ENCODE results near the gene PRDM12. TPM values are rescaled to one million over a fixed set of nuclear protein-coding genes. Genes with fewer than 3 reads are reported as not detected.

The PRDM12 gene
- total and polyA plus RNA-seq, 2 of the 8 experiments (the other 6 are each of a cell fraction or from before 2014, with no cell fraction given), result 0.14 to 0.22 TPM

DNA sequence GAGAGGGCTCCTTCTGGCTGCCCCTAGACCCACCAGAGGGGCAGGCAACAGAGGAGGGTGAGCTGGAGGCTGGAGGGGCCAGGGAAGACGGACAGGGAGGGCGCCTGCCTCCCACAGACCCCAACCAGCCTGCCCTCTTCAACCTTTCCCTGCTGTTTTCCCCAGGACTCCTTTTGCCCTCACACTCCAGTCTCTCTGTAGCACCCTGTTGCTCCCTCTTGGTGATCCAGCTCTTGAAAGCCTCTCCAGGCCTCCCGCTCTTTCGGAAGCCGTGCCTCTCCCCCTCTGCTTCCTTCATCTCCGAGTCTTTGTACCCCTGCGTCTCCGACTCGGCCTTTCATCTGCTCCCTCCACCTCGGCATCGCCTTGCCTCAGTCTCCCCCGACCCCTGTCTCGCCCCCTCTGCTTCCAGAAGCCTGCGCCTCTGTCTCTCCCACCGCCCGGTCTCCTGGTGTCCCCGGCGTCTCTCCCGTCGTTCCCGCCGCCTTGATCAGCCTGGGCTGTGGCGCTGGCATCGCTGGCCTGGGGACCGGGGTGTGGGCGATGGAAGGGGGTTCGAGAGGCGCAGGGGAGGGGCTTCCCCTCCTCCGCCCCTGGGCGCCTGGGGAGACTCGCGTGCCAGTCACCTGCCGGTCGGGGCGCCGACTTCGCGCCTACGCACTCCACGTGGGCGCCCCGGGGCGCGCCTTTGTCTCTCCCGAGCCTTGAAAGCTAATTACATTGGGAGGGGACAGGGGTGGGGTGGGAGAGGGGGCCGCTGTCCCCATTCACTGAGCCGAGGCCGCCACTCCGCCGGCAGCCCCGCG lies 5.3 kb upstream of the PRDM12 start:
- H3K4ac ChIP-seq (replicated peaks; ENCODE audit: insufficient read length, low read depth, low read length), result peak overlapping the region; percentile 38
- H3K4me3 ChIP-seq (ENCODE audit: extremely low read depth in 1 of 4, insufficient read depth in 2 of 4, low read depth in 3 of 4, low read length in 4 of 4), result peak overlapping the region in 1 of 4 experiments; percentile 62; a peak in 2 of 8 replicates
- H4K20me1 ChIP-seq (replicated peaks in 1 of 2; ENCODE audit: control insufficient read depth in 1 of 2, insufficient read depth in 2 of 2, low read length in 2 of 2), result peaks cover 4 to 14% of the 10 kb centered on the region in 2 experiments
- no peaks in the 10 kb centered on the region for H3K79me1 ChIP-seq (ENCODE audit: low read depth, low read length)
- ChIA-PET POLR2A (ENCODE audit: partially characterized antibody) (no interaction called here), CTCF (ENCODE audit: partially characterized antibody) (interaction anchor here (1.0 to 2.0 kb wide), 4 partner anchors 23 to 193 kb away, joined by 3 to 11 read pairs (median 3); no protein-coding TSS in a partner anchor)
- no peak overlapping the region for H3K56ac ChIP-seq (replicated peaks; ENCODE audit: insufficient read length, low read depth, low read length)
- no peak overlapping the region for H2BK120ac ChIP-seq (replicated peaks; ENCODE audit: low read depth, low read length)
- H2BK12ac ChIP-seq (ENCODE audit: low read depth, low read length), result no peak overlapping the region
- H4K5ac ChIP-seq (ENCODE audit: insufficient read length, low read depth, low read length), result no peak overlapping the region
- no peak overlapping the region for H4K91ac ChIP-seq (replicated peaks; ENCODE audit: insufficient read length, low read length)
- no peak overlapping the region for H3K14ac ChIP-seq (ENCODE audit: insufficient read length)
- no peak overlapping the region for H2BK15ac ChIP-seq (ENCODE audit: low read length)
- peaks cover 65 to 90% (median 83%) of the 10 kb centered on the region in 4 experiments for H3K27me3 ChIP-seq (replicated peaks in 1 of 4; ENCODE audit: control insufficient read depth in 3 of 4, extremely low read depth in 1 of 4, insufficient read depth in 3 of 4, low read length in 3 of 4)
- peak overlapping the region; percentile 41; the same call in 1 of the 2 replicates for H2AFZ ChIP-seq (ENCODE audit: low read length)
- no peak overlapping the region; the same call in 1 of the 2 replicates for H3K18ac ChIP-seq (ENCODE audit: extremely low read depth, low read length)
- H2BK20ac ChIP-seq (ENCODE audit: low read length), result no peak overlapping the region
- H3K23me2 ChIP-seq (ENCODE audit: low read depth, low read length), result peaks cover 8% of the 10 kb centered on the region; the same call in 1 of the 2 replicates
- no peak overlapping the region for H3K23ac ChIP-seq (ENCODE audit: insufficient read length)
- no peak overlapping the region for H2BK5ac ChIP-seq (ENCODE audit: low read depth, low read length)
- H4K8ac ChIP-seq (ENCODE audit: extremely low read depth, insufficient read depth, low read length), result peak overlapping the region; percentile 74; the same call in 1 of the 2 replicates
- no peak for FAIRE-seq
- no peaks in the 10 kb centered on the region for H3K79me2 ChIP-seq (ENCODE audit: control insufficient read depth in 1 of 2, insufficient read depth in 2 of 2, low read length in 2 of 2)
- WGBS, 2 experiments (ENCODE audit: extremely low coverage in 1 of 2, insufficient coverage in 1 of 2, insufficient read length in 1 of 2, insufficient replicate concordance in 2 of 2, low coverage in 1 of 2, low lambda C conversion rate in 2 of 2, missing lambda C conversion rate in 1 of 2), result 22% methylated on average over 27 of the region's 52 CpGs; no CpG with 5 or more reads in 1 of the 2 experiments
- H3K36me3 ChIP-seq (ENCODE audit: control insufficient read depth in 2 of 4, insufficient read depth in 4 of 4, low read length in 3 of 4), result peaks cover 0 to 6% (median 0%) of the 10 kb centered on the region in 4 experiments; a peak in 1 of 8 replicates
- peak in 1 of 2 experiments; percentile 65 for DNase-seq (ENCODE audit: low read depth in 1 of 2, low spot score in 2 of 2)
- H3K27ac ChIP-seq (ENCODE audit: low read depth, low read length), result no peak overlapping the region
- H2AK5ac ChIP-seq (ENCODE audit: low read depth, low read length), result no peak overlapping the region
- H3K9me3 ChIP-seq (ENCODE audit: insufficient read depth in 2 of 2, low read depth in 1 of 2, low read length in 1 of 2), result peaks cover 6 to 8% of the 10 kb centered on the region in 2 experiments; a peak in 3 of 4 replicates
- peaks cover 4 to 25% (median 17%) of the 10 kb centered on the region in 4 experiments for H3K4me1 ChIP-seq (replicated peaks in 1 of 4; ENCODE audit: control insufficient read depth in 3 of 4, insufficient read depth in 4 of 4, low read length in 3 of 4)
- H3K9ac ChIP-seq (replicated peaks in 1 of 4; ENCODE audit: extremely low read depth in 1 of 4, low read depth in 3 of 4, low read length in 3 of 4), result no peak overlapping the region
- peak overlapping the region; percentile 62 to 74 for H3K4me2 ChIP-seq (ENCODE audit: insufficient read depth in 1 of 2, low read depth in 2 of 2, low read length in 2 of 2)
- TF ChIP-seq, protein P1, sequence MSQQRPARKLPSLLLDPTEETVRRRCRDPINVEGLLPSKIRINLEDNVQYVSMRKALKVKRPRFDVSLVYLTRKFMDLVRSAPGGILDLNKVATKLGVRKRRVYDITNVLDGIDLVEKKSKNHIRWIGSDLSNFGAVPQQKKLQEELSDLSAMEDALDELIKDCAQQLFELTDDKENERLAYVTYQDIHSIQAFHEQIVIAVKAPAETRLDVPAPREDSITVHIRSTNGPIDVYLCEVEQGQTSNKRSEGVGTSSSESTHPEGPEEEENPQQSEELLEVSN (IDR thresholded peaks at IDR 0.05), result peak; percentile 96
- TF ChIP-seq CREB1 (IDR thresholded peaks at IDR 0.05) (no peak), RNF2 (IDR thresholded peaks at IDR 0.05; ENCODE audit: borderline replicate concordance, low read depth, low read length, missing control alignments, poor library complexity, severe bottlenecking) (peak; percentile 76), BCL11A (IDR thresholded peaks at IDR 0.05; ENCODE audit: low read depth in 2 of 2, low read length in 2 of 2) (no peak), RBBP5 (IDR thresholded peaks at IDR 0.05; ENCODE audit: borderline replicate concordance, low read depth, low read length) (no peak; the same call in 1 of the 2 replicates), SIRT6 (IDR thresholded peaks at IDR 0.05; ENCODE audit: low read length) (no peak), TCF12 (IDR thresholded peaks at IDR 0.05; ENCODE audit: low read depth, low read length) (no peak), GTF2F1 (IDR thresholded peaks at IDR 0.05; ENCODE audit: borderline replicate concordance, low read depth, low read length) (no peak), SP2 (IDR thresholded peaks at IDR 0.05; ENCODE audit: low read length) (no peak), BACH1 (IDR thresholded peaks at IDR 0.05; ENCODE audit: low read length) (no peak)
- TF ChIP-seq, protein P2, sequence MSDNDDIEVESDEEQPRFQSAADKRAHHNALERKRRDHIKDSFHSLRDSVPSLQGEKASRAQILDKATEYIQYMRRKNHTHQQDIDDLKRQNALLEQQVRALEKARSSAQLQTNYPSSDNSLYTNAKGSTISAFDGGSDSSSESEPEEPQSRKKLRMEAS (IDR thresholded peaks at IDR 0.05), result peak; percentile 96
